VCaP (cell line): Measurements from ENCODE around the gene TENM3.

Experiments
- H3K27ac ChIP-seq: fragments of 450-650 bp; 2 replicates; pipeline ENCODE4 v1.5.1; 2017
- CTCF ChIP-seq: fragments of 450-650 bp; conservative IDR thresholded peaks from 2 replicates; pipeline ENCODE4 v1.5.1; 2017; ENCODE audit warnings: mild to moderate bottlenecking, moderate library complexity

Gene TENM3

DNA sequence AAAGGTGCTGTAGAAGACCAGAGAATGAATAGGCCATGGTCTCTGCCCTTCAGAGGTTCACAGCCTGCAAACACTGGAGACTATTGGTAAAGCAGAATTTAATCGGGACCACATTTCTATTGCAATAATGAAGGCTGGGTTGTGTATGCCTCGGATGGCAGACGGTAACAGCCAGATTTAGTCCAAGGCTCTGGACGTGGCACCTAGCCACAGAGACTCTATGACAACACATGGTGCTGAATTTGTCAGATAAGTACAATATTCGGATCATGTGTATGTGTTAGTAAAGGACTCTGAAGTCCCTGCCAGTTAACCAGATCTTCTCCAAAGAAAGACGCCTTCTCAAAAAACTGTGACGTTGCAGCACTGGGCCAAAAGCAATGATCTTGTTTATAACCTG lies 545.0 kb downstream of the TENM3 start:
- TF ChIP-seq CTCF, result no peak
- H3K27ac ChIP-seq, result peak overlapping the region; percentile 14; the same call in 1 of the 2 replicates

GRCh38 chr4:182789529-182789928 lies 546.3 kb downstream of the TENM3 start:
- no peak overlapping the region for H3K27ac ChIP-seq
- no peak for TF ChIP-seq CTCF

- TF ChIP-seq CTCF, result no peak
- no peak overlapping the region for H3K27ac ChIP-seq
These were observed 552.4 kb downstream of the TENM3 start for GRCh38 chr4:182795446-182796238.

- no peak for TF ChIP-seq CTCF
- H3K27ac ChIP-seq, result no peak overlapping the region
These were observed 556.5 kb downstream of the TENM3 start for GRCh38 chr4:182799515-182800215.

DNA sequence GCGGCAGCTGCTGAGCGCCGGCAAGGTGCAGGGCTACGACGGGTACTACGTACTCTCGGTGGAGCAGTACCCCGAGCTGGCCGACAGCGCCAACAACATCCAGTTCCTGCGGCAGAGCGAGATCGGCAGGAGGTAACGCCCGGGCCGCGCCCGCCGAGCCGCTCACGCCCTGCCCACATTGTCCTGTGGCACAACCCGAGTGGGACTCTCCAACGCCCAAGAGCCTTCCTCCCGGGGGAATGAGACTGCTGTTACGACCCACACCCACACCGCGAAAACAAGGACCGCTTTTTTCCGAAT lies 557.0 kb downstream of the TENM3 start:
- H3K27ac ChIP-seq, result no peak overlapping the region

DNA sequence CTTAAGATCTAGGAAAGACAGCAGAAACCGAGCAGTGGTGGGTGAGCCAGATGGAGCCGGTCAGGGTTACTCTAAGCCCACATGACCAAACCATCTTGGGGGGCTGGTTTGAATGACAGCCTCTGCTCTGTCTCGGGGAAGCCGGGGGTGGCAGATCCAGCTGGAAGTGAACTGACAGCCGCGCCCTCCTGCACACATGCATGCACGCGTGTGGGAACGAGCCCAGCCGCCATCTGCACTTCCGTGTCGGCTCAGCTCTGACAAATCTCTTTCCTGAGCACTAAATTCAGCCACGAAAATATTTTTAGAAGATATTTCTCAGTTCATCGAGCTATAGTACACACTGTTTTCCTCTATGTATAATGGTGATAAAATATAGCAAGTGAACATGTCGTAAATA lies 558.4 kb downstream of the TENM3 start:
- TF ChIP-seq CTCF, result no peak

More for the DNA sequence above, 557.0 kb downstream of the TENM3 start:
- no peak for TF ChIP-seq CTCF

GRCh38 chr4:182802621-182803020 lies 559.4 kb downstream of the TENM3 start:
- no peak for TF ChIP-seq CTCF
- H3K27ac ChIP-seq, result no peak overlapping the region

More for the DNA sequence above, 558.4 kb downstream of the TENM3 start:
- no peak overlapping the region for H3K27ac ChIP-seq
